ENCODE results near the gene NR2F6.
A peak's percentile ranks its signal among the peaks of the same experiment; 100 is the strongest.

Gene NR2F6

DNA sequence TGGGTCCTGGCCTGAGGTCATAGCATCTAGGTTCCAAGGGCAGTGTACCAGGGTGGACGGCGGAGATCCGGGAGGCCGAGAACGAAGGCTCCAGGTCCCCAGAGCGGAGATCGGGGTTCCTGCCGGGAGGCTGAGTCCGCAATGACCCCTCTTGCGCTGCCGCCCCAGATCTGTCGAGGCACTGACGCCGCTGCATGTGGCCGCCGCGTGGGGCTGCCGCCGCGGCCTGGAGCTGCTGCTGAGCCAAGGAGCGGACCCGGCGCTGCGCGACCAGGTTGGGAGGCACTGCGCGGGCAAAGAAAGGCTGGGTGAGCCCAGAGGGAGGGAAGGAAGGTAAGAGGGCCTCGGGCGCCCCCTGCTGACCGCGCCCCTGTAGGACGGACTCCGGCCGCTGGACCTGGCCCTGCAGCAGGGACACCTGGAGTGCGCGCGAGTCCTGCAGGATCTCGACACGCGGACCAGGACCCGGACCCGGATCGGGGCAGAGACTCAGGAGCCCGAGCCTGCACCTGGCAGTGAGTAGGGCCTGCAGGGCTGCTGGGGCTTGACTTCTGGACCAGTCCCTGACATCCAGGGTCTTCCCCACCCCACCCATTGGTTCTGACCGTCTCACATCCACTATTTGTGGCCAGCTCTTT is 36.9 kb upstream of the NR2F6 start:
- H3K4me3 ChIP-seq (ENCODE audit: low read length, poor library complexity, severe bottlenecking), result no peak overlapping the region
- no peaks in the 10 kb centered on the region for H3K79me2 ChIP-seq (ENCODE audit: insufficient read depth, low read length)
- TF ChIP-seq, protein P1, sequence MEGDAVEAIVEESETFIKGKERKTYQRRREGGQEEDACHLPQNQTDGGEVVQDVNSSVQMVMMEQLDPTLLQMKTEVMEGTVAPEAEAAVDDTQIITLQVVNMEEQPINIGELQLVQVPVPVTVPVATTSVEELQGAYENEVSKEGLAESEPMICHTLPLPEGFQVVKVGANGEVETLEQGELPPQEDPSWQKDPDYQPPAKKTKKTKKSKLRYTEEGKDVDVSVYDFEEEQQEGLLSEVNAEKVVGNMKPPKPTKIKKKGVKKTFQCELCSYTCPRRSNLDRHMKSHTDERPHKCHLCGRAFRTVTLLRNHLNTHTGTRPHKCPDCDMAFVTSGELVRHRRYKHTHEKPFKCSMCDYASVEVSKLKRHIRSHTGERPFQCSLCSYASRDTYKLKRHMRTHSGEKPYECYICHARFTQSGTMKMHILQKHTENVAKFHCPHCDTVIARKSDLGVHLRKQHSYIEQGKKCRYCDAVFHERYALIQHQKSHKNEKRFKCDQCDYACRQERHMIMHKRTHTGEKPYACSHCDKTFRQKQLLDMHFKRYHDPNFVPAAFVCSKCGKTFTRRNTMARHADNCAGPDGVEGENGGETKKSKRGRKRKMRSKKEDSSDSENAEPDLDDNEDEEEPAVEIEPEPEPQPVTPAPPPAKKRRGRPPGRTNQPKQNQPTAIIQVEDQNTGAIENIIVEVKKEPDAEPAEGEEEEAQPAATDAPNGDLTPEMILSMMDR (conservative IDR thresholded peaks at IDR 0.05; ENCODE audit: low read length), result peak; percentile 77
- no peak for TF ChIP-seq EZH2phosphoT487 (IDR thresholded peaks at IDR 0.05; ENCODE audit: borderline replicate concordance)
- no peaks in the 10 kb centered on the region for H3K9me2 ChIP-seq (replicated peaks; ENCODE audit: low read depth, low read length)
- H3K27me3 ChIP-seq (ENCODE audit: insufficient read depth, low read length, poor library complexity, severe bottlenecking), result no peaks in the 10 kb centered on the region
- no peak overlapping the region; the same call in 1 of the 2 replicates for H2AFZ ChIP-seq (ENCODE audit: low read length)
- H3K4me1 ChIP-seq (ENCODE audit: insufficient read depth, low read length, poor library complexity, severe bottlenecking), result no peaks in the 10 kb centered on the region
- no peaks in the 10 kb centered on the region for H3F3A ChIP-seq (ENCODE audit: low read depth)
- H3K36me3 ChIP-seq (ENCODE audit: insufficient read depth, low read length), result 0 out of 2 replicates have a peak, but pooled peaks cover 3% of the 10 kb centered on the region
- no peak overlapping the region for H3K4me2 ChIP-seq (ENCODE audit: low read depth, low read length, poor library complexity, severe bottlenecking)
- H4K20me1 ChIP-seq (ENCODE audit: insufficient read depth, low read length, poor library complexity, severe bottlenecking), result no peaks in the 10 kb centered on the region
- no peak overlapping the region for H3K9ac ChIP-seq (ENCODE audit: low read depth, low read length, poor library complexity, severe bottlenecking)
- no peaks in the 10 kb centered on the region for H3K9me3 ChIP-seq (ENCODE audit: insufficient read depth, low read depth, low read length)

DNA sequence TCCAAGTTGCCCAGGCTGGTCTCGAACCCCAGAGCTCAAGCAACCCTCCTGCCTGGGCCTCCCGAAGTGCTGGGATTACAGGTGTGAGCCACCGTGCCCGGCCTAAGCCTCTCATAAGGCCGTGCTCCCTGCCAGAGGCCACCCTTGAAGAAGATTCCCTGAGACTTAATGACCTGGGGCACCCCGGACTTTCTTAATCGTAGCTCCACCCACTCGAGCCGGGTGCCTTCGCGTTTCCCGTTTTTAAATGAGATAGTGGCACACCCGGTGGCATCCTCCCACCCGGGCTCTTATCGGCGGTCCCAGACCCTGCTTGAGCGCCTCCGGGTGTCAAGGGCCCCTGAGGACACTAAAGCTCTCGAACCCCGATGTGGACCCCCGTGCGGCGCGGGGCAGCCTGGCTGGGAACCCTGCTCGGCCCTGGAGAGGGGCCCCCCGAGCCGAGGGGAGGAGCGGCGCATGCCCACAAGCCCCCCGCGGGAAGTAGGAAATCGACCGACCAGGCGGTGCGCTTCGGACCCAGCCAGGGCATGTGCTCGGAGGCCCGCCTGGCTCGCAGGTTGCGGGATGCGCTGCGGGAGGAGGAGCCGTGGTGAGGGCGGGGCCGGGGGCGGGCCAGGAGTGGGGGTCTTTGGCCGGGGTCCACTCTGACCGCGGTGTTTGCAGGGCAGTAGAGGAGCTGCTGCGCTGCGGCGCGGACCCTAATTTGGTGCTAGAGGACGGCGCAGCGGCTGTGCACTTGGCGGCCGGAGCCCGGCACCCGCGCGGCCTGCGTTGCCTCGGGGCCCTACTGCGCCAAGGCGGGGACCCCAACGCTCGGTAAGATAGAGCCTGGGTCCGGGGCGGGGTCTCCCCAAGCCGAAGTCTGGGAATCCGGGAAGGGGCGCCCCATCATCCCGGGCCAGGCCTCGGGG is 35.9 kb upstream of the NR2F6 start, which contains the start of gene ANKLE1:
TSS of gene ANKLE1 (plus strand) at position 511 of the 914 bp plus-strand sequence. CDS start at position 531, 20 bp downstream.
- Histone ChIP-seq H3K79me2 (ENCODE audit: insufficient read depth, low read length) (no peaks in the 10 kb centered on the region), H3K4me2 (ENCODE audit: low read depth, low read length, poor library complexity, severe bottlenecking) (no peak within 1 kb of the TSS), H3K9me3 (ENCODE audit: insufficient read depth, low read depth, low read length) (no peaks in the 10 kb centered on the region), H3K27me3 (ENCODE audit: insufficient read depth, low read length, poor library complexity, severe bottlenecking) (no peaks in the 10 kb centered on the region), H3K9ac (ENCODE audit: low read depth, low read length, poor library complexity, severe bottlenecking) (no peak within 1 kb of the TSS), H3K4me1 (ENCODE audit: insufficient read depth, low read length, poor library complexity, severe bottlenecking) (no peaks in the 10 kb centered on the region), H3K4me3 (ENCODE audit: low read length, poor library complexity, severe bottlenecking) (no peak within 1 kb of the TSS), H2AFZ (ENCODE audit: low read length) (no peak within 1 kb of the TSS; the same call in 1 of the 2 replicates), H3K36me3 (ENCODE audit: insufficient read depth, low read length) (peaks cover 6% of the 10 kb centered on the region; the same call in 1 of the 2 replicates), H4K20me1 (ENCODE audit: insufficient read depth, low read length, poor library complexity, severe bottlenecking) (no peaks in the 10 kb centered on the region), H3K9me2 (replicated peaks; ENCODE audit: low read depth, low read length) (no peaks in the 10 kb centered on the region), H3F3A (ENCODE audit: low read depth) (no peaks in the 10 kb centered on the region)
- TF ChIP-seq, protein P1 (conservative IDR thresholded peaks at IDR 0.05; ENCODE audit: low read length), result no peak
- TF ChIP-seq EZH2phosphoT487 (IDR thresholded peaks at IDR 0.05; ENCODE audit: borderline replicate concordance), result no peak

- no peaks in the 10 kb centered on the region for H3K9me2 ChIP-seq (replicated peaks; ENCODE audit: low read depth, low read length)
- no peaks in the 10 kb centered on the region for H3K4me1 ChIP-seq (ENCODE audit: insufficient read depth, low read length, poor library complexity, severe bottlenecking)
- no peaks in the 10 kb centered on the region for H4K20me1 ChIP-seq (ENCODE audit: insufficient read depth, low read length, poor library complexity, severe bottlenecking)
- H3K9ac ChIP-seq (ENCODE audit: low read depth, low read length, poor library complexity, severe bottlenecking), result no peak overlapping the region
- no peaks in the 10 kb centered on the region for H3F3A ChIP-seq (ENCODE audit: low read depth)
- no peak for TF ChIP-seq EZH2phosphoT487 (IDR thresholded peaks at IDR 0.05; ENCODE audit: borderline replicate concordance)
- TF ChIP-seq, protein P1 (conservative IDR thresholded peaks at IDR 0.05; ENCODE audit: low read length), result no peak
- H3K27me3 ChIP-seq (ENCODE audit: insufficient read depth, low read length, poor library complexity, severe bottlenecking), result no peaks in the 10 kb centered on the region
- H3K9me3 ChIP-seq (ENCODE audit: insufficient read depth, low read depth, low read length), result no peaks in the 10 kb centered on the region
- no peak overlapping the region for H2AFZ ChIP-seq (ENCODE audit: low read length)
- no peak overlapping the region for H3K4me3 ChIP-seq (ENCODE audit: low read length, poor library complexity, severe bottlenecking)
- H3K36me3 ChIP-seq (ENCODE audit: insufficient read depth, low read length), result peaks cover 12% of the 10 kb centered on the region; the same call in 1 of the 2 replicates
- H3K79me2 ChIP-seq (ENCODE audit: insufficient read depth, low read length), result no peaks in the 10 kb centered on the region
- no peak overlapping the region for H3K4me2 ChIP-seq (ENCODE audit: low read depth, low read length, poor library complexity, severe bottlenecking)
These were observed 33.7 kb upstream of the NR2F6 start for GRCh38 chr19:17279436-17279835.
